ENCODE data around the gene ARID5A.

ARID5A gene

GRCh38 chr2:96546797-96547196, 10.2 kb downstream of the ARID5A start:
- in situ Hi-C loops (cut with HindIII; ENCODE audit: low pct_ligation_motif_present, low sequenced_read_pairs) = no loop called here
- TF ChIP-seq CTCF (IDR thresholded peaks at IDR 0.05; ENCODE audit: low read depth, low read length, missing control alignments) = no peak
- Histone ChIP-seq H3K36me3 (replicated peaks) (peaks cover 21% of the 10 kb centered on the region), H3K27ac (no peak overlapping the region), H3K4me3 (ENCODE audit: low read depth, low read length) (no peak overlapping the region), H3K27me3 (replicated peaks) (no peaks in the 10 kb centered on the region)
- DNase-seq = no peak

- Histone ChIP-seq H3K36me3 (replicated peaks) (peaks cover 25% of the 10 kb centered on the region), H3K27me3 (replicated peaks) (no peaks in the 10 kb centered on the region), H3K27ac (no peak overlapping the region), H3K4me3 (ENCODE audit: low read depth, low read length) (no peak overlapping the region)
- in situ Hi-C loops (cut with HindIII; ENCODE audit: low pct_ligation_motif_present, low sequenced_read_pairs) = no loop called here
- no peak for DNase-seq
- no peak for TF ChIP-seq CTCF (IDR thresholded peaks at IDR 0.05; ENCODE audit: low read depth, low read length, missing control alignments)
Measured at GRCh38 chr2:96547203-96547641, 10.7 kb downstream of the ARID5A start.

- TF ChIP-seq CTCF (IDR thresholded peaks at IDR 0.05; ENCODE audit: low read depth, low read length, missing control alignments) = peak; percentile 35
- peak; percentile 55 for DNase-seq
- H3K27me3 ChIP-seq (replicated peaks) = no peaks in the 10 kb centered on the region
- no peak overlapping the region for H3K4me3 ChIP-seq (ENCODE audit: low read depth, low read length)
- in situ Hi-C loops (cut with HindIII; ENCODE audit: low pct_ligation_motif_present, low sequenced_read_pairs) = no loop called here
- H3K27ac ChIP-seq = no peak overlapping the region
- peaks cover 24% of the 10 kb centered on the region for H3K36me3 ChIP-seq (replicated peaks)
Measured at GRCh38 chr2:96547731-96548171, 11.2 kb downstream of the ARID5A start.

GRCh38 chr2:96548558-96549465, 12.3 kb downstream of the ARID5A start:
- Histone ChIP-seq H3K4me3 (ENCODE audit: low read depth, low read length) (no peak overlapping the region), H3K36me3 (replicated peaks) (peaks cover 24% of the 10 kb centered on the region), H3K27ac (no peak overlapping the region), H3K27me3 (replicated peaks) (no peaks in the 10 kb centered on the region)
- no peak for TF ChIP-seq CTCF (IDR thresholded peaks at IDR 0.05; ENCODE audit: low read depth, low read length, missing control alignments)
- in situ Hi-C loops (cut with HindIII; ENCODE audit: low pct_ligation_motif_present, low sequenced_read_pairs) = no loop called here
- DNase-seq = no peak

- peaks cover 24% of the 10 kb centered on the region for H3K36me3 ChIP-seq (replicated peaks)
Measured at GRCh38 chr2:96549466-96549785, 12.9 kb downstream of the ARID5A start.

More at GRCh38 chr2:96549466-96549785, 12.9 kb downstream of the ARID5A start:
- Histone ChIP-seq H3K27me3 (replicated peaks) (no peaks in the 10 kb centered on the region), H3K27ac (no peak overlapping the region), H3K4me3 (ENCODE audit: low read depth, low read length) (no peak overlapping the region)
- in situ Hi-C loops (cut with HindIII; ENCODE audit: low pct_ligation_motif_present, low sequenced_read_pairs) = no loop called here
- no peak for DNase-seq
- no peak for TF ChIP-seq CTCF (IDR thresholded peaks at IDR 0.05; ENCODE audit: low read depth, low read length, missing control alignments)
